Hepatocyte (in vitro differentiated cells): Measurements from ENCODE around the gene GOLGA1.

Source experiments
- EZH2 ChIP-seq: fragments of 200-600 bp; sonication (generic); IDR thresholded peaks from 2 replicates; pipeline ENCODE4 v1.6.1; 2016; ENCODE audit warnings: antibody characterized with exemption, mild to moderate bottlenecking, borderline replicate concordance
- TF ChIP-seq, protein P1 (sequence below): fragments of 200-600 bp; sonication (generic); IDR thresholded peaks from 2 replicates; pipeline ENCODE4 v1.5.1; 2016; ENCODE audit warnings: antibody characterized with exemption, mild to moderate bottlenecking; ENCODE audit not compliant: poor library complexity

DNA sequence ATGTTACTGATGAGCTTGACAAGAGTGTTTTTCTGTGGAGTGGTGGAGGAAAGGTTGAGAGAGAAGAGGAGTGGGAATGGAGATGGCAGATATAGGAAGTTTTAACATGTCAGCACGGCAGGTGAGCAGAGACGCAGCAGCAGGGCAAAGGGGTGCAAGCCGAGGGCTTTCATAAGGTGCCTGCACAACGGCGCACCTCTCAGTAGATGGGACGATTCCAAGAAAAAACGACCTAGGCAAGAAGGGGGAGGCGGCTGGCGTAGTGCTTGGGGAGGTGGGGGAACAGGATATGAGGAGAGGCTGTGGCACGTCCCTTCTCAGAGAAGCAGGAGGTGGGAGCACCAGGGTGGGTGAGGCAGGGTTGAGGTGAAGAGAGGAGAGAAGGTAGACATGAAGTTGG lies 54.4 kb downstream of the GOLGA1 start:
- TF ChIP-seq, protein P1, sequence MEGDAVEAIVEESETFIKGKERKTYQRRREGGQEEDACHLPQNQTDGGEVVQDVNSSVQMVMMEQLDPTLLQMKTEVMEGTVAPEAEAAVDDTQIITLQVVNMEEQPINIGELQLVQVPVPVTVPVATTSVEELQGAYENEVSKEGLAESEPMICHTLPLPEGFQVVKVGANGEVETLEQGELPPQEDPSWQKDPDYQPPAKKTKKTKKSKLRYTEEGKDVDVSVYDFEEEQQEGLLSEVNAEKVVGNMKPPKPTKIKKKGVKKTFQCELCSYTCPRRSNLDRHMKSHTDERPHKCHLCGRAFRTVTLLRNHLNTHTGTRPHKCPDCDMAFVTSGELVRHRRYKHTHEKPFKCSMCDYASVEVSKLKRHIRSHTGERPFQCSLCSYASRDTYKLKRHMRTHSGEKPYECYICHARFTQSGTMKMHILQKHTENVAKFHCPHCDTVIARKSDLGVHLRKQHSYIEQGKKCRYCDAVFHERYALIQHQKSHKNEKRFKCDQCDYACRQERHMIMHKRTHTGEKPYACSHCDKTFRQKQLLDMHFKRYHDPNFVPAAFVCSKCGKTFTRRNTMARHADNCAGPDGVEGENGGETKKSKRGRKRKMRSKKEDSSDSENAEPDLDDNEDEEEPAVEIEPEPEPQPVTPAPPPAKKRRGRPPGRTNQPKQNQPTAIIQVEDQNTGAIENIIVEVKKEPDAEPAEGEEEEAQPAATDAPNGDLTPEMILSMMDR = no peak
- no peak for TF ChIP-seq EZH2
